NCI-H748 treated with DMSO at 0.1 percent for 48 hours (cell line): ENCODE measurements around the gene CDH13.
A peak's percentile ranks its signal among the peaks of the same experiment; 100 is the strongest.

Experiments
- DNase-seq: peaks from one replicate; lab custom pipeline; 2025; lab: John Stamatoyannopoulos, UW

The CDH13 gene

GRCh38 chr16:83807710-83808572 is 1181.2 kb downstream of the CDH13 start, which contains the start of gene HSBP1:
HSBP1 (plus strand) TSS chr16:83807978; CDS start chr16:83808077, 99 bp downstream.
- DNase-seq: peak; percentile 61

DNA sequence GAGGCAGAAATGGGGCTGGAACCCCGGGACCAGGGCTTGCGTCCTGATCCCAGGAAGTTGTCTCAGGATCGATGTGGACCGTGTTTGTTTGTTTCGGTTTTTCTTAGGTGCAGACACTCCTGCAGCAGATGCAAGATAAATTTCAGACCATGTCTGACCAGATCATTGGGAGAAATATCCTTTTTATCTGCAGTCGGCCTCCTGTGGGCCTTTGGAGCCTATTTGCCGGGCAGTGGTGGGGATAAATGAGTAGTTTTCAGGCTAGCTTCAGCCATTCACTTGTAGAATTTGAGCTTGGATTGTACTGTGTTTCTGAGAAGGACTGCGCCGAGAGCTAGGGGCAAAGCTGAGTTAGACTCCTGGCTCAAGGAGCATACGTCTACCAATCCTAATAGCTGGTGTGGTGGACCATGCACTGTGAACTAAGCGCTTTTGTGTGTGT is 1181.8 kb downstream of the CDH13 start:
- no peak for DNase-seq

DNA sequence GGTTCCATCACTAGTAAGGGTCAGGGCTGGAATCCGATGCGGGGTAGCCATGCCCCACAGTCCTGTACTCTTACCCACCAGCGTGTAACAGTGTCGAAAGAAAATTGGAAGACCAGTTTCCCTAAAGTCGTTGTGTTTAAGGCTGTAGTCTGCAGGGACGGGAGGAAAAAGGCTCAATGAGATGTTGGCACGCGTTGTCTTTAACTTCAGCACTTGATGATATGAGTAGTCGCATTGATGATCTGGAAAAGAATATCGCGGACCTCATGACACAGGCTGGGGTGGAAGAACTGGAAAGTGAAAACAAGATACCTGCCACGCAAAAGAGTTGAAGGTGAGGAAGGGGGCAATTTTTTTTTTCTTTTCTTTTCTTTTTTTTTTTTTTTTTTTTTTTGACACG is 1182.3 kb downstream of the CDH13 start:
- no peak for DNase-seq

GRCh38 chr16:83810901-83811300 is 1184.1 kb downstream of the CDH13 start:
- DNase-seq: no peak

DNA sequence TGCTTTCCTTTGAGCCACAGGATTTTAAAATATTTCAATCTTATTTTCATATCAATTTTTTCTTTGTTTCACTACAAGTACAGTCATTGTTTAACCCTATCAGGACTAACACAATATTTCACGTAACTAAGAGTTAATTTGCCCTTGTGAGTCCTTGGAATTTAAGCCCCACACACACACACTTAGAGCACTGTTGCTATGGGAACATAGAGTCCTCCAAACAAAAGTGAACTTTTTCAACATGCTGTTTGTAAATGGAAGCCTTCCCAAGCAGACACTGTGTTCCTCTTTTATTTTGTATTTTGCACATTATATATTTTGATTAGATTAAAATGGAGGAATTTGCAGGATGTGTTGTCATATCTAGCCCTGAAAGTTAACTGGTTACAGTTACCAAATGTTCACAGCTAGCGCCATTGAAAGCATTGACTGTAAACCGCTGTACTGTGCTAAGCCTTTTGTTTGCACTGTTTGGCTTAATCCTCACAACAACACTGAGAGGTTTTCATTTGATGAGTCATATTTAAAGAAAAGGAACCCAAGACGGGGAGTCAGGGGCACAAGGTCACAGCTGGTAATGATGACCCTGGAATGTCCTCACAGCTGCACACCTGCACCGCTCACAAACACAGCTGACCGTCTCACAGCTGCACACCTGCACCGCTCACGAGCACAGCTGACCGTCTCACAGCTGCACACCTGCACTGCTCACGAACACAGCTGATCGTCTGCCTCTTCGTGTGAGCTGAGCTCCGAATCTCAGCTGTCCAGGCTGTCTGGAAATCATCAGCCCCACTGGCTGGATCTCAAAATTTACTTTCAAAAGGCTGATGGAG is 1187.3 kb downstream of the CDH13 start:
- peak; percentile 50 for DNase-seq

DNA sequence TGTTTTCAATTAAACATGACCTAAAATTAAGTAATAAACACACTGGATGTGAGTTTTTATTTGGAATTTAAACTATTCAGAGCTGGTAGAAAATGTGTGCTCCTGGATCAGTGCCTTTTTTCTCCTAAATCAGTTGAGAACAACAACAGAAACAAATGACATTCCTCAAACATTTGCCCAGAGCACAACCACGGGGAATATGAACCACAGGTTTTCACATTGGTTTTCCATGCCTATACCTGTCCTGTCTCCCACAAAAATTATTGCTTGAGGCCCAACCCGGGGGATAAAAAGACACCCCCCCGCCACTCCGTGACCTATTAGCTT is 1187.9 kb downstream of the CDH13 start:
- DNase-seq: no peak

- no peak for DNase-seq
Measured at GRCh38 chr16:83817022-83817421, 1190.3 kb downstream of the CDH13 start.

GRCh38 chr16:83818276-83818675 is 1191.5 kb downstream of the CDH13 start:
- DNase-seq: no peak

DNA sequence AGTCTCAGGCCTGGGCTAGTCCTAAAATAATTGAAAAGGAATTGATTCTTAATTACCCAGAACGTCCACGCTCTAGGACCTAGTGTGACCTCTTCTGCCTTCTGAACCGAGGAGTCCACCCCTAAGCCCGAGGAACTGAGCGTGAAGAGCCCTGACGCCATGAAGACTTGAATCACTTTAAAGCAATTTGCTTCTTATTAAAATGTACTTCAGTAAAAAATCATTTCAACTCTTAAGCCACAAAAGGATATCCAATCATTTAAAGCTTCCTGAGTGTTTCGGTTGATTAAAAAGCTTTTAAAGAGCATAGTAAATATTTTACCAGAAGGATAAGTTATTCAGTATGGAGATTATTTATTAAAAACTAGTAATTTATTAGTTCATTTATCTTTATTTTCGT is 1192.6 kb downstream of the CDH13 start:
- no peak for DNase-seq

DNA sequence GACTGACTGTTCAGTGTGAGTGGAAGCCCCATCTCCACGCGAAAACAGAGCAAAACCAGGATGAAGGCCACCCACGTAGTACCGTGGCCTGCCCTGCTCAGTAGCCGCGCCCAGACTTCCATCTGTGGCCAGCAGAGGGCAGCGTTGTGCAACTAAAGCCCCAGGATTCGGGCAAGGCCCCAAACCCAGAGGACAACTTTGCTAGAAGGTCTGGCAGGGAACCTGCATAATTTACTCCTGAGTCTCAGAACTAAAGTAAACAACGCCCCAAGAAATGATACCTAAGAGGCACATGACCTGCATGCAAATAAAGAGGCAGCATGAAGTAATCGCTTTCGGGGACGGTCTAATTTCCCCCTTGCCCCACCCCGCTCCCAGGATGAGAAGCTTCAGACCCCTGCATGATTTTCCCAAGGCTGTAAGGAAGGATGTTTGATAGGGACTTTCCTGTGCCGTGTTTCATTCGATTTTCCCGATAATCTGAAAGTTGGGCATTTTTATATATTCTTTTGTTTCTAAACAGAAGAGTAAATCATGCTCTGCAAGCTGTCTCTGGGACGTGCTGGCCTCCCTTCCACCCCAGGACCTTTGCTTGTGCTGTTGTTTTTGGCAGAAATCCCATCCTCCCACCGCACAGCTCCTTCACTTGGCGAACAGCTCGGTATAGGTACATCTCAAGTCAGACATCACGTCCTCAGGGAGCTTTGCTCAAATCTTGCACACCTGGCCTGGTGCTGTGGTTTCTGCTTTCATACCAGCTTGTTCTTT is 1199.6 kb downstream of the CDH13 start:
- peak; percentile 40 for DNase-seq

GRCh38 chr16:83830091-83830768 is 1203.5 kb downstream of the CDH13 start:
- DNase-seq: no peak

DNA sequence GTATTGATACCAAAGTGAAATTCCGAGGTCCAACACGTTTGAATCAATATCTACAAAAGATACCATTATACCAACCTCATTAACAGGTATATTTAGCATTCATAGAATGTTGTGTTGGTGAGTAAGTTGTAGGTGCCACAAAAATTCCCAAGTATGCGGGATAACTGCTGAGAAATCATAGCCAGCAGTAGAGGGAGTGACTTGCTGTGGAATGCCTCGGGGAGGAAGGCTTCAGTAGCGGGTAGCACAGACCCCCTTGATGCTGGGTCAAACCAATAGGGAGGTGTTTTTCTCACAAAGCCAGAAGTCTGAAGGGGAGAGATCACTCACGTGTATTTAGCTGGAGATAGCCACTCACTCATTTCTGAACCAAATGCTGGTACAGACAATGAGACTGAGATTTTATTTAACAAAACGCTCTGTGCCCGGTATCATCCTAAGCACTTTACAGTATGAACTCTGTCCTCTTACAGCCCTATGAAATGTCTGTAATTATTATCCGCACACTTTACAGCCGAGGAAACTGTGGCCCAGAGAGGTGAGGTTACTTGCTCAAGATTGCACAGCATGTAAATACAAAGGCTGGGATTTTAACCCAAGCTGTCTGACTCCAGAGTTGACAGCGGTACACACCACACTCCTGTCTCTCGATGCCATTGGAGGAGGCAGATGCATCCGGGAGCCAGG is 1204.1 kb downstream of the CDH13 start:
- no peak for DNase-seq

- no peak for DNase-seq
Measured at GRCh38 chr16:83831456-83831987, 1204.8 kb downstream of the CDH13 start.

- DNase-seq: no peak
Measured at GRCh38 chr16:83833921-83834320, 1207.2 kb downstream of the CDH13 start.

- DNase-seq: peak; percentile 15
Measured at GRCh38 chr16:83835586-83836566, 1209.1 kb downstream of the CDH13 start.

DNA sequence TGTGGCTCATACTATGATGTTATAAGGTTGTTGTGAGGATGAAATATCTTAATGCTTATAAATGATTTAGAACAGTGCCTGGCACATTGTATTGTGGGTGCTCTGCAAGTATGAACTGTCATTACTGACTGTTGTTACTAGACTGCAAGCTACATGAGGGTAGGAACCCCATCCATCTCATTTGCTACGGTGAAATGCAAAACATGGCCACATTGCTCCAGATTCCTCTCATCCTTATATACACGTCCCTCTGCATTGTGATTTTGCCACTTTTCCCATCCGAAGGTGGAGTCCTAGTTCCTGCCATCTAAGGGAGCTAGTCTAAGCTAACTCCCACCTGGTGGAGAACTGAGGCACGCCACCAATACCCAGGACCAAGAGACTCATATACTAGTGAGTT is 1210.8 kb downstream of the CDH13 start:
- DNase-seq: no peak

- no peak for DNase-seq
Measured at GRCh38 chr16:83838151-83838550, 1211.4 kb downstream of the CDH13 start.

DNA sequence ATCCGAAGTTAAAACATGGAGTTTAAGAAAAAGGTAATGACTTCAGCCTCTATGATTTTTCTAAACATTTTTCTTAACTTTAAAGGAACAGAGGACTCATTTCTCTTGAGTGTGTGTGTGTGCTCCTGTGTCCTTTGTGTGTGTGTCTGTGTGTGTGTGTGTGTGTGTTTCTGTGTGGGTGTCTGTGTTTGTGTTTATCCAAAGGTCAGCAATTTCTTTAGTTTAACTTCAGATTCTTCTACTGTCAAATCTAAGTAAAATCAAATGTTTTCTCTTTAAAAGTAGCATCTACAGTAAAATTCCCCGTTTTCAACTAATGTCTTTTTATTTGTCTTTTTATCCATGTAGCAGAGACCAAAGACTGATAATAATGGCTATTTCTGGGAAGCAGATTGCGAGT is 1212.8 kb downstream of the CDH13 start:
- no peak for DNase-seq

GRCh38 chr16:83840060-83840617 is 1213.4 kb downstream of the CDH13 start:
- no peak for DNase-seq
